HepG2 (cell line): ENCODE results near the gene WDR81. TPM values are rescaled to one million over a fixed set of nuclear protein-coding genes. Genes with fewer than 3 reads are reported as not detected.

Experiments
- ATAD3A ChIP-seq: sonication (generic); formaldehyde crosslinking; IDR thresholded peaks from 2 replicates; pipeline ENCODE4 v1.4.0; 2020; ENCODE audit warnings: missing genetic modification reagents
- BCL6 ChIP-seq: IDR thresholded peaks from 2 replicates; pipeline ENCODE4 v1.6.1; 2016; ENCODE audit warnings: missing genetic modification reagents, missing compliant biosample characterization
- CREB1 ChIP-seq, 2 experiments: fragments of 450-650 bp in 1 of 2; IDR thresholded peaks; 2 replicates each; pipeline ENCODE4 v1.6.1; 2016 to 2017; ENCODE audit warnings: control low read depth in 1 of 2, mild to moderate bottlenecking in 1 of 2, missing compliant biosample characterization in 1 of 2, missing genetic modification characterization in 1 of 2
- DNMT3B ChIP-seq: conservative IDR thresholded peaks from 2 replicates; pipeline ENCODE4 v1.6.1; 2016; ENCODE audit warnings: missing biosample characterization, control low read depth
- ESRRA ChIP-seq: sonication (generic); formaldehyde crosslinking; IDR thresholded peaks from 2 replicates; pipeline ENCODE4 v1.5.1; 2020; ENCODE audit warnings: mild to moderate bottlenecking, low read depth, missing genetic modification reagents
- HNRNPUL1 ChIP-seq: fragments of 200-400 bp; formaldehyde crosslinking; IDR thresholded peaks from 2 replicates; pipeline ENCODE4 v1.6.1; 2017; ENCODE audit warnings: low read depth, mild to moderate bottlenecking, low read length, moderate library complexity
- KAT7 ChIP-seq: IDR thresholded peaks from 2 replicates; pipeline ENCODE4 v1.6.1; 2018; ENCODE audit warnings: borderline replicate concordance, missing compliant biosample characterization
- MAFK ChIP-seq, 2 experiments: IDR thresholded peaks in 1 of 2; conservative IDR thresholded peaks in 1 of 2; 2 replicates each; pipeline ENCODE4 v1.6.1; 2011; ENCODE audit warnings: improper control_type of control experiment in 2 of 2, low read length in 2 of 2
- MED1 ChIP-seq: sonication (generic); formaldehyde crosslinking; IDR thresholded peaks from 2 replicates; pipeline ENCODE4 v1.4.0; 2020; ENCODE audit warnings: missing genetic modification reagents
- NBN ChIP-seq: fragments of 450-650 bp; conservative IDR thresholded peaks from 2 replicates; pipeline ENCODE4 v1.6.1; 2017
- NRL ChIP-seq: sonication (generic); formaldehyde crosslinking; IDR thresholded peaks from 2 replicates; pipeline ENCODE4 v1.5.0; 2020; ENCODE audit warnings: missing genetic modification reagents, mild to moderate bottlenecking, moderate library complexity, borderline replicate concordance
- RARA ChIP-seq: IDR thresholded peaks from 2 replicates; pipeline ENCODE4 v1.6.1; 2016; ENCODE audit warnings: missing genetic modification reagents, missing compliant biosample characterization
- ZC3H4 ChIP-seq: sonication (generic); formaldehyde crosslinking; IDR thresholded peaks from 2 replicates; pipeline ENCODE4 v1.4.0; 2020; ENCODE audit warnings: missing genetic modification reagents, borderline replicate concordance
- ZIK1 ChIP-seq: sonication (generic); formaldehyde crosslinking; IDR thresholded peaks from 2 replicates; pipeline ENCODE4 v1.5.0; 2020; ENCODE audit warnings: mild to moderate bottlenecking, low read depth, missing genetic modification reagents, borderline replicate concordance
- polyA plus RNA-seq, 8 experiments: library from polyadenylated mRNA; depleted of rRNA in 3 of 8; stranded (reverse) in 7 of 8; unstranded in 1 of 8; fragments of >200 nt; fragmentation: Illumina TruSeq in 4 of 8; extraction: Trizol in 4 of 8; gene quantifications; 2 replicates each; pipeline versions ENCODE4 v1.2.1 to v1.2.3, GENCODE V29; 2011 to 2016; ENCODE audit warnings: low read depth in 4 of 8, missing spikeins in 1 of 8, mixed read lengths in 1 of 8; ENCODE audit not compliant: insufficient read depth in 1 of 8
- total RNA-seq, 5 experiments: library from RNA; depleted of rRNA; stranded (reverse); fragments of >200 nt; fragmentation: Illumina TruSeq; extraction: Trizol; gene quantifications; 2 replicates each; pipeline ENCODE4 v1.2.3, GENCODE V29; 2016; ENCODE audit warnings: low read depth in 1 of 5
- TF ChIP-seq, protein P1 (sequence below): sonication (generic); formaldehyde crosslinking; IDR thresholded peaks from 2 replicates; pipeline ENCODE4 v1.5.1; 2020; ENCODE audit warnings: mild to moderate bottlenecking, moderate library complexity, missing genetic modification reagents
- TF ChIP-seq, protein P2 (sequence below): sonication (generic); formaldehyde crosslinking; IDR thresholded peaks from 2 replicates; pipeline ENCODE4 v1.5.1; 2020; ENCODE audit warnings: mild to moderate bottlenecking, missing genetic modification reagents, moderate library complexity
- TF ChIP-seq, protein P3 (sequence below): sonication (generic); formaldehyde crosslinking; IDR thresholded peaks from 2 replicates; pipeline ENCODE4 v1.4.0; 2020; ENCODE audit warnings: missing genetic modification reagents, borderline replicate concordance

WDR81 gene
- total and polyA plus RNA-seq, 2 of the 13 experiments (the other 11 are each of a cell fraction or from before 2014, with no cell fraction given): 9.1 to 16.7 TPM

DNA sequence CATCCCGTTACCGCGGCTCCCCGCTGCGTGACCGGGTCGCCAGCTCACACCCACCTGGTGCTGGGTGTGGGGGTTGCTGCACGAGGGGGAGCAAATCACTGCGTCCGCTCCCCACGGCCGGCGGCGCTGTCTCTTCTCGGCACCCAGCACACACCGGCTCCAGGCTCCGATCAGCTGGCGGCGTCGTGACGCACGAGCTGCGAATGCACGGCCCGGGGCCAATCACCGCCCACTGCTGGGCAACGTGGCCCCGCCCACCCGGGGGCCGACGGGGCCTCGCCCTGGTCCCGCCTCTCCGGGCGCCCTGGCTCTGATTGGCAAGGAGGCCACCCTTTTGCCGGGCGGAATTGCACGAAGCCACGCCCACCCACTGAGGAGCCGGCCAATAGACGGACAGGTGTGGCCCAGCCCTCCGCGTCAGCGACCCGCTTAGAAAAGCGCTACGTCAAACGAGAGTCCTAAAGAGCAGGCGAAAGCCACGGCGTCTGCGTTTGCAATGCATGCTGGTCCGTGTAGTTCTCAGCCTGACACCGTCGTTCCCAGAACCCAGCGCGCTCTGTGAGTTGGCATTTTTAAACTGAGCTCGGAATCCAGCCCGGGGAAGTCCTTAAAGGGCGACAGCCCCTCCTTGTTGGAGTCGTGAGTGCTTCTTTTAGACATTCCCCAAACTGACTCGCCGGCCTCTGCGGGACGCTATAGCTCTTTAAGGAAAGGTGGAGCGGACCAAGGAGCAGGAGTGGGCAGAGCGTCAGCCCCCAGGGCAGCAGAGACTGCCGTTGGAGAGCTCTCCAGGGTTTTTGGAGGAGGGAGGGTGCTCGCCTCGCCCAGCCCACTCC, 8.2 kb upstream of the WDR81 start (continued):
- TF ChIP-seq NRL (CRISPR knock-in tag) (no peak), ZIK1 (CRISPR knock-in tag) (no peak; the same call in 1 of the 2 replicates), ESRRA (CRISPR knock-in tag) (no peak), MED1 (CRISPR knock-in tag) (0 out of 2 replicates have a peak, but pooled peaks have one; percentile 38), ZC3H4 (CRISPR knock-in tag) (no peak; the same call in 1 of the 2 replicates), NBN (no peak), DNMT3B (CRISPR knock-in tag) (no peak), RARA (no peak), CREB1 (IDR thresholded peaks at IDR 0.05) (peak; percentile 96), CREB1 (CRISPR knock-in tag; IDR thresholded peaks at IDR 0.05) (peak; percentile 96), BCL6 (CRISPR knock-in tag) (peak; percentile 30; the same call in 1 of the 2 replicates), KAT7 (CRISPR knock-in tag) (no peak; the same call in 1 of the 2 replicates), ATAD3A (CRISPR knock-in tag) (no peak), MAFK (conservative IDR thresholded peaks at IDR 0.05 in 1 of 2, IDR thresholded peaks at IDR 0.05 in 1 of 2; ENCODE audit: low read length in 2 of 2) (peak; percentile 62 to 83), HNRNPUL1 (0 out of 2 replicates have a peak, but pooled peaks have one; percentile 17)
- TF ChIP-seq, protein P1, sequence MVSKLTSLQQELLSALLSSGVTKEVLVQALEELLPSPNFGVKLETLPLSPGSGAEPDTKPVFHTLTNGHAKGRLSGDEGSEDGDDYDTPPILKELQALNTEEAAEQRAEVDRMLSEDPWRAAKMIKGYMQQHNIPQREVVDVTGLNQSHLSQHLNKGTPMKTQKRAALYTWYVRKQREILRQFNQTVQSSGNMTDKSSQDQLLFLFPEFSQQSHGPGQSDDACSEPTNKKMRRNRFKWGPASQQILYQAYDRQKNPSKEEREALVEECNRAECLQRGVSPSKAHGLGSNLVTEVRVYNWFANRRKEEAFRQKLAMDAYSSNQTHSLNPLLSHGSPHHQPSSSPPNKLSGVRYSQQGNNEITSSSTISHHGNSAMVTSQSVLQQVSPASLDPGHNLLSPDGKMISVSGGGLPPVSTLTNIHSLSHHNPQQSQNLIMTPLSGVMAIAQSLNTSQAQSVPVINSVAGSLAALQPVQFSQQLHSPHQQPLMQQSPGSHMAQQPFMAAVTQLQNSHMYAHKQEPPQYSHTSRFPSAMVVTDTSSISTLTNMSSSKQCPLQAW: no peak; the same call in 1 of the 2 replicates
- TF ChIP-seq, protein P2, sequence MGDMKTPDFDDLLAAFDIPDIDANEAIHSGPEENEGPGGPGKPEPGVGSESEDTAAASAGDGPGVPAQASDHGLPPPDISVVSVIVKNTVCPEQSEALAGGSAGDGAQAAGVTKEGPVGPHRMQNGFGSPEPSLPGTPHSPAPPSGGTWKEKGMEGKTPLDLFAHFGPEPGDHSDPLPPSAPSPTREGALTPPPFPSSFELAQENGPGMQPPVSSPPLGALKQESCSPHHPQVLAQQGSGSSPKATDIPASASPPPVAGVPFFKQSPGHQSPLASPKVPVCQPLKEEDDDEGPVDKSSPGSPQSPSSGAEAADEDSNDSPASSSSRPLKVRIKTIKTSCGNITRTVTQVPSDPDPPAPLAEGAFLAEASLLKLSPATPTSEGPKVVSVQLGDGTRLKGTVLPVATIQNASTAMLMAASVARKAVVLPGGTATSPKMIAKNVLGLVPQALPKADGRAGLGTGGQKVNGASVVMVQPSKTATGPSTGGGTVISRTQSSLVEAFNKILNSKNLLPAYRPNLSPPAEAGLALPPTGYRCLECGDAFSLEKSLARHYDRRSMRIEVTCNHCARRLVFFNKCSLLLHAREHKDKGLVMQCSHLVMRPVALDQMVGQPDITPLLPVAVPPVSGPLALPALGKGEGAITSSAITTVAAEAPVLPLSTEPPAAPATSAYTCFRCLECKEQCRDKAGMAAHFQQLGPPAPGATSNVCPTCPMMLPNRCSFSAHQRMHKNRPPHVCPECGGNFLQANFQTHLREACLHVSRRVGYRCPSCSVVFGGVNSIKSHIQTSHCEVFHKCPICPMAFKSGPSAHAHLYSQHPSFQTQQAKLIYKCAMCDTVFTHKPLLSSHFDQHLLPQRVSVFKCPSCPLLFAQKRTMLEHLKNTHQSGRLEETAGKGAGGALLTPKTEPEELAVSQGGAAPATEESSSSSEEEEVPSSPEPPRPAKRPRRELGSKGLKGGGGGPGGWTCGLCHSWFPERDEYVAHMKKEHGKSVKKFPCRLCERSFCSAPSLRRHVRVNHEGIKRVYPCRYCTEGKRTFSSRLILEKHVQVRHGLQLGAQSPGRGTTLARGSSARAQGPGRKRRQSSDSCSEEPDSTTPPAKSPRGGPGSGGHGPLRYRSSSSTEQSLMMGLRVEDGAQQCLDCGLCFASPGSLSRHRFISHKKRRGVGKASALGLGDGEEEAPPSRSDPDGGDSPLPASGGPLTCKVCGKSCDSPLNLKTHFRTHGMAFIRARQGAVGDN: peak; percentile 58; the same call in 1 of the 2 replicates
- TF ChIP-seq, protein P3, sequence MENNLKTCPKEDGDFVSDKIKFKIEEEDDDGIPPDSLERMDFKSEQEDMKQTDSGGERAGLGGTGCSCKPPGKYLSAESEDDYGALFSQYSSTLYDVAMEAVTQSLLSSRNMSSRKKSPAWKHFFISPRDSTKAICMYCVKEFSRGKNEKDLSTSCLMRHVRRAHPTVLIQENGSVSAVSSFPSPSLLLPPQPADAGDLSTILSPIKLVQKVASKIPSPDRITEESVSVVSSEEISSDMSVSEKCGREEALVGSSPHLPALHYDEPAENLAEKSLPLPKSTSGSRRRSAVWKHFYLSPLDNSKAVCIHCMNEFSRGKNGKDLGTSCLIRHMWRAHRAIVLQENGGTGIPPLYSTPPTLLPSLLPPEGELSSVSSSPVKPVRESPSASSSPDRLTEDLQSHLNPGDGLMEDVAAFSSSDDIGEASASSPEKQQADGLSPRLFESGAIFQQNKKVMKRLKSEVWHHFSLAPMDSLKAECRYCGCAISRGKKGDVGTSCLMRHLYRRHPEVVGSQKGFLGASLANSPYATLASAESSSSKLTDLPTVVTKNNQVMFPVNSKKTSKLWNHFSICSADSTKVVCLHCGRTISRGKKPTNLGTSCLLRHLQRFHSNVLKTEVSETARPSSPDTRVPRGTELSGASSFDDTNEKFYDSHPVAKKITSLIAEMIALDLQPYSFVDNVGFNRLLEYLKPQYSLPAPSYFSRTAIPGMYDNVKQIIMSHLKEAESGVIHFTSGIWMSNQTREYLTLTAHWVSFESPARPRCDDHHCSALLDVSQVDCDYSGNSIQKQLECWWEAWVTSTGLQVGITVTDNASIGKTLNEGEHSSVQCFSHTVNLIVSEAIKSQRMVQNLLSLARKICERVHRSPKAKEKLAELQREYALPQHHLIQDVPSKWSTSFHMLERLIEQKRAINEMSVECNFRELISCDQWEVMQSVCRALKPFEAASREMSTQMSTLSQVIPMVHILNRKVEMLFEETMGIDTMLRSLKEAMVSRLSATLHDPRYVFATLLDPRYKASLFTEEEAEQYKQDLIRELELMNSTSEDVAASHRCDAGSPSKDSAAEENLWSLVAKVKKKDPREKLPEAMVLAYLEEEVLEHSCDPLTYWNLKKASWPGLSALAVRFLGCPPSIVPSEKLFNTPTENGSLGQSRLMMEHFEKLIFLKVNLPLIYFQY (CRISPR knock-in tag): no peak
